ENCODE results near the gene CMTM5.
A peak's percentile ranks its signal among the peaks of the same experiment; 100 is the strongest.

Gene CMTM5

GRCh38 chr14:23359722-23360447, 17.0 kb upstream of the CMTM5 start:
- no peak for DNase-seq (ENCODE audit: low read depth)

GRCh38 chr14:23360496-23360895, 16.4 kb upstream of the CMTM5 start:
- no peak overlapping the region for H3K4me3 ChIP-seq (ENCODE audit: low read depth, low read length)
- TF ChIP-seq MYC (IDR thresholded peaks at IDR 0.05; ENCODE audit: low read depth, low read length) (no peak), POLR2A (IDR thresholded peaks at IDR 0.05; ENCODE audit: extremely low read depth, insufficient read length) (no peak), MAX (IDR thresholded peaks at IDR 0.05; ENCODE audit: low read depth, low read length) (no peak), CTCF (IDR thresholded peaks at IDR 0.05; ENCODE audit: low read depth, low read length) (peak; percentile 19)
- peak; percentile 11 for DNase-seq (ENCODE audit: low read depth)

More at GRCh38 chr14:23359722-23360447, 17.0 kb upstream of the CMTM5 start:
- TF ChIP-seq MYC (IDR thresholded peaks at IDR 0.05; ENCODE audit: low read depth, low read length) (no peak), POLR2A (IDR thresholded peaks at IDR 0.05; ENCODE audit: extremely low read depth, insufficient read length) (no peak), MAX (IDR thresholded peaks at IDR 0.05; ENCODE audit: low read depth, low read length) (no peak), CTCF (IDR thresholded peaks at IDR 0.05; ENCODE audit: low read depth, low read length) (no peak)
- no peak overlapping the region for H3K4me3 ChIP-seq (ENCODE audit: low read depth, low read length)

- TF ChIP-seq MYC (IDR thresholded peaks at IDR 0.05; ENCODE audit: low read depth, low read length), result no peak
- TF ChIP-seq CTCF (IDR thresholded peaks at IDR 0.05; ENCODE audit: low read depth, low read length), result no peak
- TF ChIP-seq POLR2A (IDR thresholded peaks at IDR 0.05; ENCODE audit: extremely low read depth, insufficient read length), result no peak
- TF ChIP-seq MAX (IDR thresholded peaks at IDR 0.05; ENCODE audit: low read depth, low read length), result no peak
- no peak overlapping the region for H3K4me3 ChIP-seq (ENCODE audit: low read depth, low read length)
- no peak for DNase-seq (ENCODE audit: low read depth)
These were observed 15.5 kb upstream of the CMTM5 start for GRCh38 chr14:23361320-23361719.

GRCh38 chr14:23361763-23362162, 15.1 kb upstream of the CMTM5 start:
- no peak for TF ChIP-seq POLR2A (IDR thresholded peaks at IDR 0.05; ENCODE audit: extremely low read depth, insufficient read length)
- no peak for TF ChIP-seq CTCF (IDR thresholded peaks at IDR 0.05; ENCODE audit: low read depth, low read length)
- TF ChIP-seq MAX (IDR thresholded peaks at IDR 0.05; ENCODE audit: low read depth, low read length), result no peak
- no peak for TF ChIP-seq MYC (IDR thresholded peaks at IDR 0.05; ENCODE audit: low read depth, low read length)
- DNase-seq (ENCODE audit: low read depth), result no peak
- H3K4me3 ChIP-seq (ENCODE audit: low read depth, low read length), result no peak overlapping the region

GRCh38 chr14:23362200-23362599, 14.6 kb upstream of the CMTM5 start:
- H3K4me3 ChIP-seq (ENCODE audit: low read depth, low read length), result no peak overlapping the region
- TF ChIP-seq POLR2A (IDR thresholded peaks at IDR 0.05; ENCODE audit: extremely low read depth, insufficient read length), result no peak
- TF ChIP-seq MYC (IDR thresholded peaks at IDR 0.05; ENCODE audit: low read depth, low read length), result no peak
- no peak for TF ChIP-seq MAX (IDR thresholded peaks at IDR 0.05; ENCODE audit: low read depth, low read length)
- DNase-seq (ENCODE audit: low read depth), result peak; percentile 16
